Sigmoid colon (tissue), 7 donors: Measurements from ENCODE around the gene WWTR1. TPM values are rescaled to one million over a fixed set of nuclear protein-coding genes. Genes with fewer than 3 reads are reported as not detected.
A peak's percentile ranks its signal among the peaks of the same experiment; 100 is the strongest.

ENCODE experiments used
- DNase-seq: peaks from one replicate; pipeline ENCODE4 v3.0.0-alpha.2; 2019
- H3K27ac ChIP-seq, 4 donors: fragments of 200-600 bp; sonication (generic); one replicate each; pipeline ENCODE4 v1.5.1; 2016 to 2019; ENCODE audit warnings: mild to moderate bottlenecking in 1 of 4
- H3K27me3 ChIP-seq, 3 donors: fragments of 200-600 bp; sonication (generic); one replicate each; pipeline ENCODE4 v1.5.1; 2019; ENCODE audit warnings: mild to moderate bottlenecking in 1 of 3
- H3K36me3 ChIP-seq, 4 donors: fragments of 200-600 bp; sonication (generic); one replicate each; pipeline ENCODE4 v1.5.1; 2016 to 2019
- H3K4me1 ChIP-seq, 4 donors: fragments of 200-600 bp; sonication (generic); one replicate each; pipeline ENCODE4 v1.5.1; 2017 to 2019
- H3K4me3 ChIP-seq, 4 donors: fragments of 200-600 bp; sonication (generic); one replicate each; pipeline ENCODE4 v1.5.1; 2017 to 2019; ENCODE audit warnings: mild to moderate bottlenecking in 2 of 4, moderate library complexity in 1 of 4
- H3K9me3 ChIP-seq, 4 donors: fragments of 200-600 bp in 3 of 4; sonication (generic) in 3 of 4; one replicate each; pipeline versions ENCODE4 v1.5.1 to v1.6.1; 2013 to 2019
- EP300 ChIP-seq, 4 donors: sonication (generic); formaldehyde crosslinking; IDR thresholded peaks; one replicate each; pipeline ENCODE4 v1.6.1; 2017; ENCODE audit warnings: antibody characterized with exemption in 4 of 4
- POLR2A ChIP-seq, 2 donors: fragments of 450-650 bp; IDR thresholded peaks; one replicate each; pipeline ENCODE4 v1.6.1; 2016; ENCODE audit warnings: antibody characterized with exemption in 2 of 2, mild to moderate bottlenecking in 2 of 2, moderate library complexity in 2 of 2
- POLR2AphosphoS5 ChIP-seq, 4 donors: sonication (generic); formaldehyde crosslinking; IDR thresholded peaks; one replicate each; pipeline ENCODE4 v1.6.1; 2017; ENCODE audit warnings: antibody characterized with exemption in 4 of 4
- WGBS, 2 donors: extraction: QIAGEN DNeasy Blood & Tissue Kit; methylation state at CpG; one replicate each; pipeline ENCODE4 v1.1.7; 2013; 5-methylcytosine and 5-hydroxymethylcytosine counted together
- intact Hi-C: fragments of 100-400 bp; cut with DNase I; formaldehyde crosslinking; loops from one replicate; pipeline ENCODE4 v1.15.1; 2023
- polyA plus RNA-seq, 3 donors: library from polyadenylated mRNA; stranded (reverse); fragments of 200-250 nt; gene quantifications; one replicate each; pipeline ENCODE4 v1.2.3, GENCODE V29; 2013
- total RNA-seq, 4 donors: library from RNA; depleted of rRNA; stranded (reverse); fragments of >200 nt; gene quantifications; one replicate each; pipeline ENCODE4 v1.1.0, GENCODE V29; 2016
- TF ChIP-seq, protein P1 (sequence below), 4 experiments: fragments of 450-650 bp in 3 of 4; fragments of 200-600 bp in 1 of 4; IDR thresholded peaks; one replicate each; pipeline ENCODE4 v1.5.1; 2016 to 2019; ENCODE audit warnings: antibody characterized with exemption in 4 of 4, mild to moderate bottlenecking in 3 of 4, moderate library complexity in 2 of 4
- donor health status: healthy with polysubstance abuse.
- donor health status: Bipolar disorder and iron deficiency.
- donor health status: healthy.

WWTR1 gene
- total and polyA plus RNA-seq, 7 donors, result 7.9 to 340 (median 243) TPM

DNA sequence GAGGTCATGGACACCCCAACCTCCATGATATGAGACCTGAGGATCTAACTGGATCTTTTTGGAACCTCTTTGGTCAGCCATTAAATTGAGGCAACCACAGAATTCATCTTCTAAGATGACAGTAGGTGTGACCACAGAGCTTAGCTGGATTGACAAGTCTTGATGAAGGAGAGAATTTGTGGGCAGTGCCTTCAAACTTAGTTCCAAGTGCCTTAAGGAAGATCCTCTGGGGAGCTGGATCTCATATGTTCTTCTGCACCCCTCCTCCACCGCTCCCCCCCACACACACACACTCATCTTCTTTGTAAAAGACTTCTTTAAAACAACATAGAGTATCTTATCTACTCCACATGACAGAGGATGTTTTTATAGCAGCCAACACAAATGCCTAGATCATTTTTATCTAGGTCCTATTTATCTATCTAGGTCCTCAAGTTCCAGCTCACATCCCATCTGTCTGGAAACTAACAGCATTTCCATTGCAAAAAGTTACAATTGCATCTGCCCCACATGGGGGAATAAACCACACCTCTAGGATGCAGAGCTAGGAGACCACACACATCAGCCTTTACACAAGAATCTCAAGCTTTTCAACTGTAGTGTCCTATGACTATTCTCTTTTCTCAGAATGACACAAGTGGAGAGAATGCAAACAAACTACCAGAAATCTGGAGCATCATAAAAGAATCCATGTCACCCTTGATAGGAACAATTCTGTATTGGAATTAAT is 37.4 kb downstream of the WWTR1 start:
- Histone ChIP-seq H3K36me3 (no peaks in the 10 kb centered on the region), H3K27me3 (no peaks in the 10 kb centered on the region), H3K4me3 (no peak overlapping the region), H3K9me3 (no peaks in the 10 kb centered on the region), H3K27ac (peak overlapping the region in 2 of 4 donors; percentile 44 to 54), H3K4me1 (peaks cover 0 to 91% (median 77%) of the 10 kb centered on the region in 4 donors)
- WGBS, 2 donors, result 90 to 95% methylated on average over 1 of the region's 1 CpG
- DNase-seq, result no peak
- intact Hi-C loops, result no loop called here
- TF ChIP-seq EP300 (IDR thresholded peaks at IDR 0.05), result no peak
- no peak for TF ChIP-seq POLR2AphosphoS5 (IDR thresholded peaks at IDR 0.05)
- TF ChIP-seq, protein P1, sequence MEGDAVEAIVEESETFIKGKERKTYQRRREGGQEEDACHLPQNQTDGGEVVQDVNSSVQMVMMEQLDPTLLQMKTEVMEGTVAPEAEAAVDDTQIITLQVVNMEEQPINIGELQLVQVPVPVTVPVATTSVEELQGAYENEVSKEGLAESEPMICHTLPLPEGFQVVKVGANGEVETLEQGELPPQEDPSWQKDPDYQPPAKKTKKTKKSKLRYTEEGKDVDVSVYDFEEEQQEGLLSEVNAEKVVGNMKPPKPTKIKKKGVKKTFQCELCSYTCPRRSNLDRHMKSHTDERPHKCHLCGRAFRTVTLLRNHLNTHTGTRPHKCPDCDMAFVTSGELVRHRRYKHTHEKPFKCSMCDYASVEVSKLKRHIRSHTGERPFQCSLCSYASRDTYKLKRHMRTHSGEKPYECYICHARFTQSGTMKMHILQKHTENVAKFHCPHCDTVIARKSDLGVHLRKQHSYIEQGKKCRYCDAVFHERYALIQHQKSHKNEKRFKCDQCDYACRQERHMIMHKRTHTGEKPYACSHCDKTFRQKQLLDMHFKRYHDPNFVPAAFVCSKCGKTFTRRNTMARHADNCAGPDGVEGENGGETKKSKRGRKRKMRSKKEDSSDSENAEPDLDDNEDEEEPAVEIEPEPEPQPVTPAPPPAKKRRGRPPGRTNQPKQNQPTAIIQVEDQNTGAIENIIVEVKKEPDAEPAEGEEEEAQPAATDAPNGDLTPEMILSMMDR (IDR thresholded peaks at IDR 0.05), result no peak
- no peak for TF ChIP-seq POLR2A (IDR thresholded peaks at IDR 0.05)

DNA sequence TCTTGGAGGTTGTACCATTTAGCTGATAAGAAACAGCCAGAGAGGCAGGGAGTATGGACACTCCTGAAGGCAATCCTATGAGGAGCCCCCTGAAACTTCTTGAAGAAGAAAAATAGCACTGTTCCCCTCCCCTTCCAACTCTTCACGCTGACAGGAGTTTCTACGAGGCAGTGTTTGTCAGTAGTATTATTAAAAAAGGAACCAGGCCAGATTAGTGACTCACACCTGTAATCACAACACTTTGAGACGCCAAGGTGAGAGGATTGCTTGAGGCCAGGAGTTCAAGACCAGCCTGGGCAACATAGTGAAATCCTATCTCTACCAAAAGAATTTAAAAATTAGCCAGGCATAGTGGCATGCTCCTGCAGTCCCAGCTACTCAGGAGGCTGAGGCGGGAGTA is 38.7 kb downstream of the WWTR1 start:
- no peak overlapping the region for H3K4me3 ChIP-seq
- TF ChIP-seq EP300 (IDR thresholded peaks at IDR 0.05), result no peak
- TF ChIP-seq POLR2A (IDR thresholded peaks at IDR 0.05), result no peak
- no peak for TF ChIP-seq POLR2AphosphoS5 (IDR thresholded peaks at IDR 0.05)
- TF ChIP-seq, protein P1 (IDR thresholded peaks at IDR 0.05), result no peak

DNA sequence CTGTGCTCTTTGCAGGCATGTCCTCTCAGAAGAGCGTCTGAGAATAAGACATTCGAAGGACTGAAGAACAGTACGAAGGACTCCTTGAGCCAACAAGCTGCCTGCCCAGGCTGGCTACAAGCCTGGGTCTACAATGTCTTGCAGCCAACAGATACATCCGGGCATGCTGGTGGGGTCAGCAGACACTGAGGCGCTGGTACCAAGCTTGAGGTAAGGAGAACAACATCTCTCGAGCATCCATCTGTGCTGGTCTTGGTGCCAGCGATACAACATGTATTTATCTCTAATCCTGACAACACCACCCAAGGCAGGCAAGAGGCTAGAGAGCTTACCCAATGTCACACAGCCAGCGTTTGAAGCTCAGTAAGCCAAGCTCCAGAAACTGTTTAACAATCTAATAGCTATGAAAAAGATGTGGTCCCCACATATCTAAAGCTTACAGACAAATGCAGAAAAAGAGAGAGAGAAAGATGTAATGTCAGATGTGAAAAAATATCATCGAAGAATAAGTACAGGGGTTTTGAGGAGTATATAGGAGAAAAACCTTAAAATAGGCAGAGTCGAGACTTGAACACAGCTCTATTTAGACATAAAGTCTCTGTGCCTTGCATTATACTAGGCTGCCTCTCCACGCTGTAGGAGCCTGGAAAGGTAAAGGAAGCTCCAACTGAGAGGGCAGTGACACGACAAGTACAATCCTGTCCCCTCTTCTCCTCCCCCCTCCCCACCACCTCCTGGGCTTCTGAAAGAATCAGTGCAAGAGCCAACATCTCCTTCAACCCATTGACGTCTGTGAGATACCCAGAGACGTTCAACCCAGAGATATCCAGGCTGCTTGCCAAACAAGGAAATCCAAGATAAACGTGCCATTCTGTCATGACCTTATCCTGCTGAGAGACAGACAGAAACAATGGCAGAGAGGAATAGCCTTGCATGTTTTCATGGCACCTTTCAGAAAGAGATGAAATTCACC is 39.4 kb downstream of the WWTR1 start:
- intact Hi-C loops, result no loop called here
- peaks cover 0 to 87% (median 79%) of the 10 kb centered on the region in 4 donors for H3K4me1 ChIP-seq

More for the DNA sequence above, 38.7 kb downstream of the WWTR1 start:
- H3K27me3 ChIP-seq, result no peaks in the 10 kb centered on the region
- intact Hi-C loops, result no loop called here
- H3K9me3 ChIP-seq, result no peaks in the 10 kb centered on the region
- no peaks in the 10 kb centered on the region for H3K36me3 ChIP-seq
- WGBS, 2 donors, result 44 to 71% methylated on average over 4 of the region's 4 CpGs
- peaks cover 0 to 88% (median 79%) of the 10 kb centered on the region in 4 donors for H3K4me1 ChIP-seq
- DNase-seq, result no peak
- peak overlapping the region in 3 of 4 donors; percentile 30 to 37 (median 33) for H3K27ac ChIP-seq

DNA sequence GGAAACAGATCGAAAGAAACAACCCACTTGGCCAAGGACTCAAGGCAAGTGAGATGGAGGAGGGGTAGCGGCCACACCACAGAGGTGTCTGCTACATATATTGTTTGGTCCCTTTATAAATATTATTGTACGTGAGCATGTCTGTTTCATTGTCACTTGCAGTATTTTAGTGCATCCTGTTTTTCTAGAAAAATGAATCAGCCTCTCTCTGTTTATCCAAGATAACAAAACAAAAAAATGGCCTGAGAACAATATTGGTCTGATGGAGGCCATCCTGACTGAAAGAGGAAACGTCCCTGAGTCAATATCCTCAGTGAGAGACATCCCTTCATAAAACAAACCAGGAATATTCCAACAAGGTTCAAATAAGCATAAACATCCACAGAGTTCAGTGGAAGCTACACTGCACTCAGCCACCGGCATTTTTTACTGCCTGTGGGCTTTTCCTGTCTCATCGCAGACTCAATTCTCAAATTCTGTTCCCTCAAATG is 42.0 kb downstream of the WWTR1 start:
- Histone ChIP-seq H3K9me3 (no peaks in the 10 kb centered on the region), H3K4me1 (peaks cover 0 to 95% (median 89%) of the 10 kb centered on the region in 4 donors), H3K27me3 (no peaks in the 10 kb centered on the region), H3K4me3 (no peak overlapping the region), H3K36me3 (no peaks in the 10 kb centered on the region), H3K27ac (peak overlapping the region; percentile 3 to 51 (median 40))
- TF ChIP-seq, protein P1 (IDR thresholded peaks at IDR 0.05), result no peak
- peak in 2 of 4 donors; percentile 8 to 22 for TF ChIP-seq POLR2AphosphoS5 (IDR thresholded peaks at IDR 0.05)
- 64 to 73% methylated on average over 6 of the region's 6 CpGs for WGBS, 2 donors
- intact Hi-C loops, result no loop called here
- no peak for DNase-seq

More for the DNA sequence above, 39.4 kb downstream of the WWTR1 start:
- TF ChIP-seq POLR2AphosphoS5 (IDR thresholded peaks at IDR 0.05), result no peak
- no peak for TF ChIP-seq POLR2A (IDR thresholded peaks at IDR 0.05)
- no peak for TF ChIP-seq EP300 (IDR thresholded peaks at IDR 0.05)
- TF ChIP-seq, protein P1 (IDR thresholded peaks at IDR 0.05), result no peak
- Histone ChIP-seq H3K4me3 (no peak overlapping the region), H3K27ac (peak overlapping the region in 3 of 4 donors; percentile 30 to 37 (median 33)), H3K9me3 (no peaks in the 10 kb centered on the region), H3K27me3 (no peaks in the 10 kb centered on the region), H3K36me3 (no peaks in the 10 kb centered on the region)
- no peak for DNase-seq
- WGBS, 2 donors, result 70 to 80% methylated on average over 15 of the region's 15 CpGs
